NCI-H1436 treated with DMSO at 0.1 percent for 48 hours (cell line): ENCODE measurements around the gene TMEM132A.

Experiments
- DNase-seq: peaks from one replicate; lab custom pipeline; 2025; lab: John Stamatoyannopoulos, UW

Gene TMEM132A

GRCh38 chr11:60921777-60922335 lies 2.4 kb upstream of the TMEM132A start:
- no peak for DNase-seq

DNA sequence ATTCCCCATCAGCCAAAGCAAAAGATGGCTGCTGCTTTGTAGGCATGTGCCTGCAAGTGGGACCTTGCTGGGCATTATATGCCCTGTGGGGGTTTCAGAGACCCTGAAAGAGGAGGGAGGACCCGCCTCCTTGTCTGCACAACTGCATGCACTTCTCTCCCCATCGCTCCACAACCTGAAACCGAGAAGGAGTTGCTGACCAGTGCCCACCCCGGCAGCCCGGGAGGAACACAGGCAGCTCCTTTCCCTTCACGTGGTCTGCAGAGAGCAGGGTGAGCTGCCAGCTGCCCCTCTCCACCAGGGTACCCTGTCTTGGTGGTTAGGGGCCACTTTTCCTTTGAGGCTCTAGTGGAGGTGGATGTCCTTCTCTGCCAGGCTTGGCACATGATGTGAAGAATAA lies 1.4 kb upstream of the TMEM132A start:
- DNase-seq = no peak

DNA sequence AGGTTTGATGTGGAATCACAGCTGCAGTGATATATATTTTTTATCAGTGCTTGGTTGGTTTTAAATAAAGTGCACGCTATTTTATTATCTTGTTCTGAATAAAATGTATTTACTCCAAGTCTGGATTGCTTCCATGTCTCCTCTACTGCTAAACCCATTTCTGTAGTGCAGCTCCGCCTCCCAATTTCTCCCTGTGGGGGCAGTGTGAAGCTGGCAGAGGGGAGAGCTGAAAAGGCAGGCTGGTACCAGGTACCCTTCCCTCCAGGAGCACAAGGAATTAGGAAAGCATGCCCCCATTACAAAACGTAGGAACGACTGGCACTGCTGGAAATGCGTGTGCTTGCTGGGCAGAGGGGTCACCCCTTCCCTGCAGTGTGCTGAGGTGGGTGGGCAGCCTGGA lies 934 bp upstream of the TMEM132A start:
- DNase-seq = no peak

DNA sequence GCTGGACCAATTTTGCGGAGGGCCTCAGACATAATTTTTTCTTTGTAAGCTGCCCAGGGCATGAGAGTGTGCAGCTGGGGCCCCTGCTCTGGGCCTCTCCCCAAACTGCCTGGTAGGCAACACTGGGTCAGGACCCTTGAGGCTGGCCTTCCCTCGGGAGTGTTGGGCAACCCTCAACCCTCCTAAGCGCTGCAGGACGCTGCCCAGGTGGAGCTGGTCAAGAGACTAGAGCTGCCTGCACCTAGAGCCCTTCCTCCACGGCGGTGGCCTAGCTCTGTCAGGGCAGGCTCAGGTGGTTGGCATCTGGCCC lies 505 bp upstream of the TMEM132A start:
- no peak for DNase-seq

- no peak for DNase-seq
Measured at GRCh38 chr11:60924906-60925853, 920 bp downstream of the TMEM132A start.

GRCh38 chr11:60925868-60926267 lies 1.6 kb downstream of the TMEM132A start:
- no peak for DNase-seq

DNA sequence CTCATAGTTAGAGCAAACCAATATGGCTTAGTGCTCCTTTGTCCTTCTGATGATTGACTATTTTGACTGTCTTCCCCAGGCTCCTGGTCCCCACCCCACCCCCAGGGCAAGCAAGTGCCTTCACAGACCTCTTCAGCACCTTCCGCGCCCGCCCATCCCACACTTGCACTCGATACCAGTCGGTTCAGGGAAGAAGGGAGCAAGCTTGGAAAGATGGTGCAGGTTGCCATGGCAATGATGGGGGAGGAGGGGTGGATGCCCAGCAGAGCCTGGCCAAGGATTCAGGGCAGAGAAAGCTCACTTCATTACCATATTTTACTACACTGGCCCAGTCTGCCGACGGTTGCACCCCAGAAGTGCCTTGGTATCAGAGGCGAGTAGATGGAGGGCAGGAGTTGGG lies 2.2 kb downstream of the TMEM132A start:
- DNase-seq = no peak

- DNase-seq = no peak
Measured at GRCh38 chr11:60927061-60927592, 2.9 kb downstream of the TMEM132A start.

DNA sequence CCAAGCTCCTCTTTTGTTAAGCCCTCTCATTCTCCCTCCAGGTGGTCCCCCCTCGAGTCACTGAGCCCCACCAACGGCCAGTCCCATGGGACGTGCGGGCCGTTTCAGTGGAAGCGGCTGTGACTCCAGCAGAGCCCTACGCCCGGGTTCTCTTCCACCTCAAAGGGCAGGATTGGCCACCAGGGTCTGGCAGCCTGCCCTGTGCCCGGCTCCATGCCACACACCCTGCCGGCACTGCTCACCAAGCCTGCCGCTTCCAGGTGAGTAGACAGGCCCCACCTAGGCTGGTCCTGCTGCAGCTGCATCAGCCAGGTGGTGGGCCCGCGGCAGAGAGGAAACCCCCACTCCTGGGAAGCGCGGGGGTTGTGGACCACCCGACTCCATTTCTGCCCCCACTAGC lies 3.3 kb downstream of the TMEM132A start:
- DNase-seq = no peak

DNA sequence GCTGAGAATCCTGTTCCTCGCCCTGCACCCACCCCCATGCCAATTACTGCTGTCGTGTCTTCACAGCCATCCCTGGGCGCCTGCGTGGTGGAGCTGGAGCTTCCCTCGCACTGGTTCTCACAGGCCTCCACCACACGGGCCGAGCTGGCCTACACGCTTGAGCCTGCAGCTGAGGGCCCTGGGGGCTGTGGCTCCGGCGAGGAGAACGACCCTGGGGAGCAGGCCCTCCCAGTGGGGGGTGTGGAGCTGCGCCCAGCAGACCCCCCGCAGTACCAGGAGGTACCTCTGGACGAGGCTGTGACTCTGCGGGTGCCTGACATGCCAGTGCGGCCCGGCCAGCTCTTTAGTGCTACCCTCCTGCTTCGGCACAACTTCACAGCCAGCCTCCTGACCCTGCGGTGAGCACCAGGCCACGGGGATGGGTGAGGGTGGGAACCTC lies 4.3 kb downstream of the TMEM132A start:
- DNase-seq = no peak

DNA sequence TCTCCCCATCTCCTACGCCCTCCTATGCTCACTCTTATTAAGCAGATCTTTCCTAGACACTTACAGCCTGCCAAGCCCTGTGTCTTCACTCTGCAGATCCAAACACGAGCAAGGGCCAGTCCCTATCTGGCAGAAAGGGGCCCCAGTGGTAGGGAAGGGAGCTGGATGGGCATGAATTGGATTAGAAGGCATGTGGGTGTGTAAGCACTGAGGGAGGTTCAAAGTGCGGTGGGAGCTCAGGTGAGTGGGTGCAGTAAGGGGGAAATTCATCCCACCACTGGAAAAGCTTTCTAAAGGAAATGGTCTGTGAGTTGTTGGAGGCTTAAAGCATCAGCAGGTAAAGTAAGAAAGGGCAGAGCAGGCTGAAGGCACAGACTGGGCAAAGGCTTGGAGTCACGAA lies 5.5 kb downstream of the TMEM132A start:
- no peak for DNase-seq

DNA sequence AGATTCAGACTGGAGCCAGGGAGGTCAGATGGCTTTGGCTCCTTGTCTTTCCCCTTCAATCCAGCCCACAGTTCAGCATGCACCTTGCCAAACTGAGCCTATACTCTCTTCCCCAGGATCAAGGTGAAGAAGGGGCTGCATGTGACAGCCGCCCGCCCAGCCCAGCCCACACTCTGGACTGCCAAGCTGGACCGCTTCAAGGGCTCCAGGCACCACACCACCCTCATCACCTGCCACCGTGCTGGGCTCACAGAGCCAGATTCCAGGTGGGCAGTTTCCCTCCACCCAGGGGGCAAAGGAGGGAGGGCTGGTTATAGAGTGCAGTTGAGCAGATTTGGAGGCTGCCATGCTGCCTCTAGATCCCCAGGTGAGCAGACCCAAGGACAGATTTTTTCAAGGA lies 6.1 kb downstream of the TMEM132A start:
- no peak for DNase-seq

- no peak for DNase-seq
Measured at GRCh38 chr11:60931917-60932316, 7.7 kb downstream of the TMEM132A start.

DNA sequence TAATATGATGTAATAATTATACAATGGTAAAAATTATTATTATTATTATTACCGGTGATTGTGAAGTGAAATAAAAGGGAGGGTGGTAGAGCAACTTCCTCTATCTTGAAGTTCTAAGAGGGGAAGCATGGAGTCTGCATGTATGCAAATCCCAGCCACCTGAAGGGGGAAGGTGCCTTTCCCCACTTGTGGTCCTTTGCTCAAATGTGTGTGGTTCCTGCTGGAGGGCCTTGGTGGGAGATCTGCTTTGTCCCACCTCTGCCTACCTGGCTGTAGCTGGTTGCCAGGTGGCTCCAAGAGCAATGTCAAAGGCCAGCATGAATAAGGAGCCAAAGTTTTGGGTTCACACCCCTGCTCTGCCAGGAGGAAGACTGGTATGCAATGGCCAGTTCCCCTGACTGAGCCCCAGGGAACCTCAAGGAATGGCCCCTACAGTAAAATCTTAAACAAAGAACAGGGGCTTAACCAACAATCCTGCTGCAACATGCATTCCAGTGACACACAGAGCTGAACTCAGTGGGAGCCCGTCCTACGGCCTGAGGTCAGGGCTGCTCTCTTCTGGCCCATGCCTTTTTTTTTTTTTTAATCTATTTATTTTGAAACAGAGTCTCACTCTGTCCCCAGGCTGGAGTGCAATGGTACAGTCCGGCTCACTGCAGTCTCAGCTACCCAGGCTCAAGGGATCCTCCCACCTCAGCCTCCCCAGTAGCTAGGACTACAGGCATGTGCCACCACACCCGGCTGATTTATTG lies 8.5 kb downstream of the TMEM132A start:
- DNase-seq = no peak

GRCh38 chr11:60933416-60934123 lies 9.3 kb downstream of the TMEM132A start:
- DNase-seq = no peak

DNA sequence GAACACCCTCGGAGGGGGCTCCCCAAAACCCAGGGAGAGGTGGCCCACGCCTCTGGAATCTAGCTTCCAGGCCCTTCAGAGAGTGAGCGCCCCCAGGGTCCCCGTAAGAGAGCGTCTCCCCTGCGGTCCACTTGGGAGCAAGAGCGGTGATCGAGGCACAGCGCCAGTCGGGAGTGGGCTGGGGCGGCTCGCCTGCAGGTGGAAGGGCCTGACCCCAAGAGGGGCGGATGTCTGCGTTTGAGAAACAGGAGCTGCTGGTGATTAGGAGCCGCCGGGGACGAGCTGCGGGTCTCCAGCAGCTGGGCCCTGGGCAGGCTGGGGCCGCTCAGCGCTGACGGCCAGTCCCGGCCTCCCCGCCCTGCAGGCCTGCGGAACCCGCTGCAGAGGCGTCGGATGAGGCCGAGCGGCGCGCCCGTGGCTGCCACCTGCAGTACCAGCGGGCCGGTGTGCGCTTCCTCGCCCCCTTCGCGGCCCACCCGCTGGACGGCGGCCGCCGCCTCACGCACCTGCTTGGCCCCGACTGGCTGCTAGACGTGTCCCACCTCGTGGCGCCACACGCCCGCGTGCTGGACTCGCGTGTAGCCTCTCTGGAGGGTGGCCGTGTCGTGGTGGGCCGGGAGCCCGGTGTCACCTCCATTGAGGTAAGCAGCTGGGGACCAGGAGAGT lies 10.0 kb downstream of the TMEM132A start:
- DNase-seq = no peak

- DNase-seq = no peak
Measured at GRCh38 chr11:60934790-60935605, 10.7 kb downstream of the TMEM132A start.

- no peak for DNase-seq
Measured at GRCh38 chr11:60935676-60936442, 11.6 kb downstream of the TMEM132A start.

DNA sequence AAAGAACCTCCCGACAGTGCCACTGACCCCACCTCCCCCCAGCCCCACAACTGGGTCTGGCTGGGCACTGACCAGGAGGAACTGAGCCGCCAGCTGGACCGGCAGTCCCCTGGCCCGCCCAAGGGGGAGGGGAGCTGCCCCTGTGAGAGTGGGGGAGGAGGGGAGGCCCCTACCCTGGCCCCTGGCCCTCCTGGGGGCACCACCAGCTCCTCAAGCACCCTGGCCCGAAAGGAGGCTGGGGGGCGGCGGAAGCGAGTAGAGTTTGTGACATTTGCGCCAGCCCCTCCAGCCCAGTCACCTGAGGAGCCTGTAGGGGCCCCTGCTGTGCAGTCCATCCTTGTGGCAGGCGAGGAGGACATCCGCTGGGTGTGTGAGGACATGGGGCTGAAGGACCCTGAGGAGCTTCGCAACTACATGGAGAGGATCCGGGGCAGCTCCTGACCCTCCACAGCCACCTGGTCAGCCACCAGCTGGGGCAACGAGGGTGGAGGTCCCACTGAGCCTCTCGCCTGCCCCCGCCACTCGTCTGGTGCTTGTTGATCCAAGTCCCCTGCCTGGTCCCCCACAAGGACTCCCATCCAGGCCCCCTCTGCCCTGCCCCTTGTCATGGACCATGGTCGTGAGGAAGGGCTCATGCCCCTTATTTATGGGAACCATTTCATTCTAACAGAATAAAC lies 12.3 kb downstream of the TMEM132A start:
- no peak for DNase-seq
